GM18502 (cell line): ENCODE measurements around the gene NDUFAF3.
A peak's percentile ranks its signal among the peaks of the same experiment; 100 is the strongest.

Experiments used
- ATAC-seq: cut with Tn5 transposase; IDR thresholded peaks from one replicate; pipeline ENCODE4 v1.9.1; 2021; ENCODE audit warnings: mild to moderate bottlenecking; ENCODE audit not compliant: unreplicated experiment, poor library complexity

NDUFAF3 gene, protein sequence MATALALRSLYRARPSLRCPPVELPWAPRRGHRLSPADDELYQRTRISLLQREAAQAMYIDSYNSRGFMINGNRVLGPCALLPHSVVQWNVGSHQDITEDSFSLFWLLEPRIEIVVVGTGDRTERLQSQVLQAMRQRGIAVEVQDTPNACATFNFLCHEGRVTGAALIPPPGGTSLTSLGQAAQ

GRCh38 chr3:49021813-49022687, at the start of gene NDUFAF3:
NDUFAF3 (plus strand) TSS chr3:49022121; CDS start chr3:49022145, 24 bp downstream.
- peak; percentile 59 for ATAC-seq

- ATAC-seq: no peak
Measured at GRCh38 chr3:48974076-48974864, 47.7 kb upstream of the NDUFAF3 start.

DNA sequence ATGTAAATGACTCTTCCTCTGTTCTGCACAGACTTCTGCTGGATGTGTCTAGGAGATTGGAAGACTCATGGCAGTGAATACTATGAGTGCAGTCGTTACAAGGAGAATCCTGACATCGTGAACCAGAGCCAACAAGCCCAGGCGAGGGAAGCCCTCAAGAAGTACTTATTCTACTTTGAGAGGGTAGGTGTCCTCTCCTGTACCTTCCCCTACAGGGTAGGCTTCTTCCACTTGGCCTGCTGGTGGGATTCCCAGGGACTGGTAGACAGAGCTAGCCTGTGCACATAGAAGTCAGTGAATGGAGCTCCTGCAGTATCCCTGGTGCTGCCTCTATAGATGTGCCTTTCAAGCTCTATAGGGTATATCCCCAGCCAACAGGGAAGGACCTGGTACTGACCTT, 42.5 kb upstream of the NDUFAF3 start:
- no peak for ATAC-seq

GRCh38 chr3:48980295-48980694, 41.6 kb upstream of the NDUFAF3 start:
- no peak for ATAC-seq

DNA sequence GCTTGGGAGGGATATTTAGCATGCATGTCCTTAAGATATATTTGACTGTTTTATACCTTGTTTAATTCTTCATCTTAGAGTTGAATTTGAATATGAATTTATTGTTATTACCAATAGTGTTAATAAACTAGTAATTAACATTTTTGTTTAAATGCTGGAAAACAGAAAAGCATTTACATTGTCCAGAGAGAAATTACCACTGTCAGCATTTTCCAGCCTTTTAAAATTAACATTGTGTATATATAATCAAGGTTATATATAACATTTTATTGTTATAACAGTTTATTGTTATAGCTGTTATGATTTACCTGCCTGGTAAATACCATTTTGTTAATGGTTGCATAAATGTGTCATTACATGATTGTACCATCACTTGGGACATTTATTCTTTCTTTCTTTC, 39.9 kb upstream of the NDUFAF3 start:
- ATAC-seq: no peak

DNA sequence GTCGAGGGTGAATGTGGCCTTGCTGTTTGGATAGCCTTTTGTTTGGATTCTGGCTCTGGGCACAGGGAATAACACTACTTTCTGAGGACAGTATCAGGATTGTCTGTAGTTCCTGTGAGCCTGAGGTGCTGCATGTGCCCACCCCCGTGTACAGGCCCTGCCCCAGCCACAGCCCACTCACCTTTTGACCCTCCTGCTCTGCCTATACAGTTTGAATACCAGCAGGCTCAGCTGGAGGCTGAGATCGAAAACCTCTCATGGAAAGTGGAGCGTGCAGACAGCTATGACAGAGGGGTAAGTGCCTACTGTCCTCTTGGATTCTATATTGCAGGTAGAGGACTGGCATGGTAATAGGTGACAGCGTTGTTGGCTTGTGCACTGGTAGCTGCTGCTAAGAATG, 39.2 kb upstream of the NDUFAF3 start:
- ATAC-seq: no peak

DNA sequence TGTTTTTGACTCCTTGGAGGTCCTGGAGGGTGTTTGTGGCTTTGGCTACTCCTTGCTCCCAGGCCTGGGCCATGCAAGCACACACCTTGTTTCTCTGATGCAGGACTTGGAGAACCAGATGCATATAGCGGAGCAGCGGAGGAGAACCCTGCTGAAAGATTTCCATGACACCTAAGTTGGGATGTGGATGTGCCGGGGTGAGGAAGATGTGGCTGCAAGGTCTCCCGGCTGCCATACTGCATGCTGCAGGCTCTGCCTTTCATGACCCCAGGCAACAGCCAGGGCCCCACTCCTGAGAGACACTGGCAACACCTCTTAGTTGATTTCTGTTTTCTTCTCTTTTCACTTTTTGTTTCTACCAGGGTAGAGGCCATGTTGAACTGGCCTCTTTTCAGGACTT, 38.8 kb upstream of the NDUFAF3 start:
- no peak for ATAC-seq

- no peak for ATAC-seq
Measured at GRCh38 chr3:48984663-48985062, 37.3 kb upstream of the NDUFAF3 start.

GRCh38 chr3:48985831-48986376, 36.0 kb upstream of the NDUFAF3 start:
- ATAC-seq: no peak

GRCh38 chr3:48989126-48989795, 32.7 kb upstream of the NDUFAF3 start:
- no peak for ATAC-seq

- peak; percentile 56 for ATAC-seq
Measured at GRCh38 chr3:48989796-48990635, 31.9 kb upstream of the NDUFAF3 start, which contains the start of gene P4HTM. P4HTM (plus strand) TSS chr3:48990241; CDS start chr3:48990257, 16 bp downstream.

GRCh38 chr3:48990636-48991469, 31.1 kb upstream of the NDUFAF3 start:
- ATAC-seq: peak; percentile 24

- ATAC-seq: no peak
Measured at GRCh38 chr3:48991851-48992545, 29.9 kb upstream of the NDUFAF3 start.

DNA sequence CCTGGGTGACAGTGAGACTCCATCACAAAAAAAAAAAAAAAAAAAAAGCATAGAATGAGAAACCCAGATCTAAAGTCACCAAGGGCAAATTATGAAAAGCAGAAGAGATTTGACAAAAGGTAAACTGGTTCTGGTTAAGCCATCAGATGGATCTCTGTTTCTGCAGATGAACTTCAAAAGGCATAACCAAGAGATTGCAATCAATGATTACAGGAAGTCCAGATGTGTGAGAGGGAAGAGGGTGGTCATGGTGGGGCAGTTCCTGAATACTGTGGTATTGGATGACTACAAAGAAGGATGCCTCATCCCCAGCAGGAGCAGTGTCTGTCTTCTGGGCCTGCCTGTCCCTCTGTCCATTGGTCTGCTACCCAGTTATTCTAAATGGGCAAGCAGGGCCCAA, 28.1 kb upstream of the NDUFAF3 start:
- ATAC-seq: no peak

- no peak for ATAC-seq
Measured at GRCh38 chr3:48996640-48997039, 25.3 kb upstream of the NDUFAF3 start.

- ATAC-seq: no peak
Measured at GRCh38 chr3:48997102-48997635, 24.8 kb upstream of the NDUFAF3 start.
